ENCODE data around the gene TFAP2A.

TFAP2A gene

GRCh38 chr6:10390495-10391298 is 24.2 kb downstream of the TFAP2A start:
- peaks cover 84% of the 10 kb centered on the region for H3K27me3 ChIP-seq

GRCh38 chr6:10389739-10390494 is 25.0 kb downstream of the TFAP2A start:
- TF ChIP-seq CTCF (IDR thresholded peaks at IDR 0.05; ENCODE audit: low read depth, low read length), result no peak
- Histone ChIP-seq H3K9me3 (no peaks in the 10 kb centered on the region), H3K4me1 (no peaks in the 10 kb centered on the region), H3K4me3 (ENCODE audit: low read depth, low read length) (no peak overlapping the region), H3K27me3 (peaks cover 84% of the 10 kb centered on the region), H3K36me3 (no peaks in the 10 kb centered on the region)
- DNase-seq, result no peak

More at GRCh38 chr6:10390495-10391298, 24.2 kb downstream of the TFAP2A start:
- no peak for TF ChIP-seq CTCF (IDR thresholded peaks at IDR 0.05; ENCODE audit: low read depth, low read length)
- no peak for DNase-seq
- H3K4me1 ChIP-seq, result no peaks in the 10 kb centered on the region
- no peaks in the 10 kb centered on the region for H3K9me3 ChIP-seq
- no peaks in the 10 kb centered on the region for H3K36me3 ChIP-seq
- no peak overlapping the region for H3K4me3 ChIP-seq (ENCODE audit: low read depth, low read length)

DNA sequence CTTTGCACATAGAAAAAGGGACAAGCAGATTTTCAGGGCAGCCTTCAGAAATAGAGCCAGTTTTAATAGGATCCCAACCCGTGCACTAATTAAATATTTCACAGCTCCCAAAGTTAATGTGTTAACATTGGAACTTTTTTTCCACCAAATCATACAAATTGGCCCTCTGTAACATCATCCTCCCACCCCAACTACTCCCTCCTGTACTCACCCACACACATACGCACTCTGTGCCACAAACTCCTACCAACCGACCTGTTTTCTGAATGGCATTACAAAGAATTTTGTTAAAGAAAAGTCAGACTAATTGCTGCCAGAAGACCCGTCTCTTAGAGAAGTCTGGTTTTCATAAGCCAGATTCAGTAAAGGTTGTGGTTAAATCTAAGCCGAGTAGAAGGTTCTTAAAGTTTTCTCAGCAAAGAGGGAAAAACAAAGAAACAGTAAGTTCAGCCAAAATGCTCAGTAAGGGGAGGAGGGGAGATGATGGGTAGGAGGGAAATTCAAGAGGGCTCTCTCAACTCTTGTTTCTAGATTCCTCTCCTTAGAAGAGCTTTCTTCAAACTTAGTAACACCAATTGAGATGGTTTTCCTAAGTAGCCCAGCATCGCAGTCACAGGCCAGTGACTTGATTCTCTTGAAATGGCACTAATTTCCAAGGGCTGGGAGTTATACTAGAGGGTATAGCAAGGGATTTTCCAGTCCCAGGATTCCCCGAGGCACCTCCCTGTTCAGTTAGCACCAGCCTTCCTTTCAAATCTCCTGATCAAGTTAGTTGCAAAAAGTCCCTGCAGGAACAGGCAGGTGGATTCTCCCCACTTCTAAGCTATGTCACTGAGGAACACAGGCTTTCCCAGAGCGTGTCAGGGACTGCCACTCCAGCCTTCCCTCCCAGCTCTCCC is 27.9 kb downstream of the TFAP2A start:
- no peaks in the 10 kb centered on the region for H3K4me1 ChIP-seq
- no peaks in the 10 kb centered on the region for H3K36me3 ChIP-seq
- H3K27me3 ChIP-seq, result peaks cover 90% of the 10 kb centered on the region
- DNase-seq, result no peak
- TF ChIP-seq CTCF (IDR thresholded peaks at IDR 0.05; ENCODE audit: low read depth, low read length), result no peak
- H3K4me3 ChIP-seq (ENCODE audit: low read depth, low read length), result no peak overlapping the region
- H3K9me3 ChIP-seq, result no peaks in the 10 kb centered on the region; the same call in 1 of the 2 replicates

- Histone ChIP-seq H3K4me3 (ENCODE audit: low read depth, low read length) (no peak overlapping the region), H3K9me3 (no peaks in the 10 kb centered on the region; the same call in 1 of the 2 replicates), H3K4me1 (no peaks in the 10 kb centered on the region), H3K27me3 (peaks cover 90% of the 10 kb centered on the region), H3K36me3 (no peaks in the 10 kb centered on the region)
- no peak for TF ChIP-seq CTCF (IDR thresholded peaks at IDR 0.05; ENCODE audit: low read depth, low read length)
- no peak for DNase-seq
These were observed 28.7 kb downstream of the TFAP2A start for GRCh38 chr6:10386220-10386619.

DNA sequence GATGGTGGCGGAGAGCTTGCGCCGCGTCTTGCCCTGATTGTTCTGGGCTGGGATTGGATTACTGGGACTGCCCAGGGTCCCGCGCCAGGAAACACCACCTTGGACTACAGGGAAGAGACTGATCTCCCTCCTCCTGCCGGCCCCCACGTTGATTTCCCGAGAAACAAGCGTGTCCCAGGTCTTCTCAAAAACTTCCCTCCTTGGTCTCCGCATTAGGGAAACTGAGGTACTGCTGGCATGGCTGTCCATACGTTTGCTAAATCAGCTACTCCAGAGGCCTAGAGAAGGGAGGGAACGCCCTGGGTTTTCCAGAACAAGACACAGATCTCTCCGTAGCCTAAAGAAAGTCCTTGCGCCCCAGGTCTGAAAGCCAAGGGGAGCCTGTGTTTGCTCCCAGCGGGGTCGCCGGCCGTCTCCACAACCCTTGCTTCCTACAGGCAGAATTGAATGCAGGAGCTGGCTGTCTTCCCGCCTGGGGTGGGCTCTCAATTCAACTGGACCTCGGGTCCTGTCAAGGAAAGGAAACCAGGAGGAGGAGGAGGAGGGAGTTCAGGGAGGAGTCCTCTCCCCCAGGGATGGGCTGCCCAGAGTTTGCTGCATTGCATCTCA is 29.2 kb downstream of the TFAP2A start:
- DNase-seq, result no peak
- Histone ChIP-seq H3K4me1 (no peaks in the 10 kb centered on the region), H3K27me3 (peaks cover 84% of the 10 kb centered on the region), H3K36me3 (no peaks in the 10 kb centered on the region), H3K9me3 (no peaks in the 10 kb centered on the region; the same call in 1 of the 2 replicates), H3K4me3 (ENCODE audit: low read depth, low read length) (no peak overlapping the region)
- no peak for TF ChIP-seq CTCF (IDR thresholded peaks at IDR 0.05; ENCODE audit: low read depth, low read length)
